Large intestine (tissue), 1 donor: Measurements from ENCODE around the gene PIP5KL1. TPM values are rescaled to one million over a fixed set of nuclear protein-coding genes. Genes with fewer than 3 reads are reported as not detected.

Experiments
- polyA plus RNA-seq: library from polyadenylated mRNA; unstranded; fragments of 120-200 nt; gene quantifications from one replicate; pipeline ENCODE4 v1.2.1, GENCODE V29; 2013

Gene PIP5KL1
- polyA plus RNA-seq, 1 donor = 0.79 TPM

Other genes starting within 250 kb of the PIP5KL1 start
- 0.84 TPM for gene CFAP157, start 223.8 kb downstream of the PIP5KL1 start, polyA plus RNA-seq
- gene PTRH1, start 215.1 kb downstream of the PIP5KL1 start, polyA plus RNA-seq = 9.3 TPM
- 0.03 TPM for gene TTC16, start 214.7 kb downstream of the PIP5KL1 start, polyA plus RNA-seq
- 16.5 TPM for gene TOR2A, start 195.5 kb downstream of the PIP5KL1 start, polyA plus RNA-seq
- 7.4 TPM for gene SH2D3C, start 152.1 kb downstream of the PIP5KL1 start, polyA plus RNA-seq
- gene CDK9, start 144.7 kb downstream of the PIP5KL1 start, polyA plus RNA-seq = 57.4 TPM
- 33.5 TPM for gene FPGS, start 127.9 kb downstream of the PIP5KL1 start, polyA plus RNA-seq
- 21.6 TPM for gene ENG, start 76.1 kb downstream of the PIP5KL1 start, polyA plus RNA-seq
- 20.6 TPM for gene AK1, start 53.1 kb downstream of the PIP5KL1 start, polyA plus RNA-seq
- 14.4 TPM for gene ST6GALNAC6, start 31.2 kb downstream of the PIP5KL1 start, polyA plus RNA-seq
- gene ST6GALNAC4, start 13.7 kb downstream of the PIP5KL1 start, polyA plus RNA-seq = 10.4 TPM
- 33.2 TPM for gene DPM2, start 7.1 kb upstream of the PIP5KL1 start, polyA plus RNA-seq
- 55.2 TPM for gene EEIG1, start 50.2 kb upstream of the PIP5KL1 start, polyA plus RNA-seq
- 7.9 TPM for gene NAIF1, start 136.5 kb upstream of the PIP5KL1 start, polyA plus RNA-seq
- gene SLC25A25, start 137.5 kb upstream of the PIP5KL1 start, polyA plus RNA-seq = 19.4 TPM
- 59.1 TPM for gene PTGES2, start 197.0 kb upstream of the PIP5KL1 start, polyA plus RNA-seq
- 0.93 TPM for gene LCN2, start 218.7 kb upstream of the PIP5KL1 start, polyA plus RNA-seq
- 39.7 TPM for gene BBLN, start 229.5 kb upstream of the PIP5KL1 start, polyA plus RNA-seq